HG03159 (cell line): ENCODE measurements around the gene MGAT4A.

ENCODE experiments used
- ATAC-seq: cut with Tn5 transposase; IDR thresholded peaks from one replicate; pipeline ENCODE4 v1.9.1; 2021; ENCODE audit warnings: mild to moderate bottlenecking, moderate library complexity; ENCODE audit not compliant: unreplicated experiment

MGAT4A gene

GRCh38 chr2:98731041-98731893 is at the start of gene MGAT4A:
TSS of gene MGAT4A (minus strand) at chr2:98731132. CDS start at chr2:98726332, 4,800 bp downstream.
- peak; percentile 76 for ATAC-seq

GRCh38 chr2:98778741-98779483 is 48.0 kb upstream of the MGAT4A start:
- no peak for ATAC-seq

- no peak for ATAC-seq
Measured at GRCh38 chr2:98778151-98778550, 47.2 kb upstream of the MGAT4A start.

- ATAC-seq: no peak
Measured at GRCh38 chr2:98777710-98778109, 46.8 kb upstream of the MGAT4A start.

- no peak for ATAC-seq
Measured at GRCh38 chr2:98777076-98777475, 46.1 kb upstream of the MGAT4A start.

- no peak for ATAC-seq
Measured at GRCh38 chr2:98776136-98776535, 45.2 kb upstream of the MGAT4A start.

- ATAC-seq: no peak
Measured at GRCh38 chr2:98775146-98775986, 44.4 kb upstream of the MGAT4A start.

GRCh38 chr2:98773907-98774306 is 43.0 kb upstream of the MGAT4A start:
- no peak for ATAC-seq

GRCh38 chr2:98773169-98773568 is 42.2 kb upstream of the MGAT4A start:
- ATAC-seq: no peak

GRCh38 chr2:98772536-98772935 is 41.6 kb upstream of the MGAT4A start:
- no peak for ATAC-seq

- ATAC-seq: peak; percentile 49
Measured at GRCh38 chr2:98771721-98772524, 41.0 kb upstream of the MGAT4A start.

- no peak for ATAC-seq
Measured at GRCh38 chr2:98771264-98771663, 40.3 kb upstream of the MGAT4A start.

- ATAC-seq: no peak
Measured at GRCh38 chr2:98769784-98770183, 38.9 kb upstream of the MGAT4A start.

GRCh38 chr2:98769114-98769476 is 38.2 kb upstream of the MGAT4A start:
- no peak for ATAC-seq

GRCh38 chr2:98768384-98769113 is 37.6 kb upstream of the MGAT4A start:
- no peak for ATAC-seq

- ATAC-seq: no peak
Measured at GRCh38 chr2:98764499-98764898, 33.6 kb upstream of the MGAT4A start.

- no peak for ATAC-seq
Measured at GRCh38 chr2:98763209-98763951, 32.4 kb upstream of the MGAT4A start.

- ATAC-seq: no peak
Measured at GRCh38 chr2:98761909-98762308, 31.0 kb upstream of the MGAT4A start.

- ATAC-seq: no peak
Measured at GRCh38 chr2:98761267-98761781, 30.4 kb upstream of the MGAT4A start.
